Natural killer cell treated with Interleukin-12 subunit alpha and Interleukin-12 subunit beta and Interleukin-15 and Interleukin-18, amount 100 ng/mL, for 72 hours (primary cell): ENCODE results near the gene FUS. TPM values are rescaled to one million over a fixed set of nuclear protein-coding genes. Genes with fewer than 3 reads are reported as not detected.

Source experiments
- ATAC-seq, 2 donors: fragments of 150-1000 bp; cut with Tn5 transposase in 1 of 2; sonication (Bioruptor Pico), chemical (Tn5 transposase) in 1 of 2; 2 replicates each; pipeline ENCODE4 v1.10.0; 2021
- DNase-seq: peaks from one replicate; pipeline ENCODE4 v3.0.0; 2022; ENCODE audit warnings: low spot score
- H3K27ac Mint-ChIP-seq, 2 donors: 1 replicate in 1 of 2; 2 replicates in 1 of 2; pipeline ENCODE4 v1.8.0; 2022; ENCODE audit warnings: mixed read lengths in 2 of 2, mild to moderate bottlenecking in 1 of 2, moderate library complexity in 1 of 2
- H3K27me3 Mint-ChIP-seq, 2 donors: 1 replicate in 1 of 2; 2 replicates in 1 of 2; pipeline ENCODE4 v1.8.0; 2022; ENCODE audit warnings: mixed read lengths in 2 of 2
- H3K36me3 Mint-ChIP-seq: one replicate; pipeline ENCODE4 v1.8.0; 2022; ENCODE audit warnings: mixed read lengths
- H3K4me1 Mint-ChIP-seq, 2 donors: 1 replicate in 1 of 2; 2 replicates in 1 of 2; pipeline ENCODE4 v1.8.0; 2022; ENCODE audit warnings: low read depth in 2 of 2, mixed read lengths in 2 of 2, mild to moderate bottlenecking in 1 of 2
- H3K4me3 Mint-ChIP-seq: one replicate; pipeline ENCODE4 v1.8.0; 2022; ENCODE audit warnings: mixed read lengths
- H3K9me3 Mint-ChIP-seq: 2 replicates; pipeline ENCODE4 v1.8.0; 2022; ENCODE audit warnings: mixed read lengths
- total RNA-seq, 2 donors: library from RNA; stranded (reverse); gene quantifications; one replicate each; pipeline ENCODE4 v1.2.3, GENCODE V29; 2022

Gene FUS
- total RNA-seq, 2 donors from 2014 or later = 625 to 840 TPM

GRCh38 chr16:31213877-31214707 lies 34.2 kb downstream of the FUS start, which contains the start of gene TRIM72:
TRIM72 (plus strand) TSS chr16:31214119; CDS start chr16:31214739, 620 bp downstream.
- Mint-ChIP-seq H3K36me3 (no peaks in the 10 kb centered on the region), H3K9me3 (no peaks in the 10 kb centered on the region), H3K4me3 (peak within 1 kb of the TSS; percentile 81), H3K27ac (no peak within 1 kb of the TSS), H3K27me3 (peaks cover 7 to 21% of the 10 kb centered on the region in 2 donors), H3K4me1 (peaks cover 15 to 18% of the 10 kb centered on the region in 2 donors)
- ATAC-seq (no peak), DNase-seq (no peak)

DNA sequence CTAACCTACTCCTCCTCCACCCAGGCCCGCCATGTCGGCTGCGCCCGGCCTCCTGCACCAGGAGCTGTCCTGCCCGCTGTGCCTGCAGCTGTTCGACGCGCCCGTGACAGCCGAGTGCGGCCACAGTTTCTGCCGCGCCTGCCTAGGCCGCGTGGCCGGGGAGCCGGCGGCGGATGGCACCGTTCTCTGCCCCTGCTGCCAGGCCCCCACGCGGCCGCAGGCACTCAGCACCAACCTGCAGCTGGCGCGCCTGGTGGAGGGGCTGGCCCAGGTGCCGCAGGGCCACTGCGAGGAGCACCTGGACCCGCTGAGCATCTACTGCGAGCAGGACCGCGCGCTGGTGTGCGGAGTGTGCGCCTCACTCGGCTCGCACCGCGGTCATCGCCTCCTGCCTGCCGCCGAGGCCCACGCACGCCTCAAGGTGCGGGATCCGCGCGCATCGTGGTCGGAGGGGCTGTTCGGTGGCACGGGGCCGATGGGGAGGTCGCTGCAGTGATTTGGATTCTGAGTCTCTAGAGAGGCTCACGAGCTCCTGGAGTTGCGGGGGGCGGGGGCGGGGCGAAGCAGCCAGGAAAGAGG lies 34.9 kb downstream of the FUS start:
- Mint-ChIP-seq H3K9me3 (no peaks in the 10 kb centered on the region), H3K4me1 (peaks cover 15 to 18% of the 10 kb centered on the region in 2 donors), H3K36me3 (no peaks in the 10 kb centered on the region), H3K27me3 (peaks cover 7 to 21% of the 10 kb centered on the region in 2 donors), H3K4me3 (peak overlapping the region; percentile 81), H3K27ac (no peak overlapping the region)
- DNase-seq = no peak
- ATAC-seq = peak in 1 of 2 donors; percentile 7

GRCh38 chr16:31215287-31216162 lies 35.6 kb downstream of the FUS start:
- Mint-ChIP-seq H3K4me3 (peak overlapping the region; percentile 81), H3K36me3 (no peaks in the 10 kb centered on the region), H3K27me3 (peaks cover 7 to 21% of the 10 kb centered on the region in 2 donors), H3K4me1 (peaks cover 15 to 18% of the 10 kb centered on the region in 2 donors), H3K9me3 (no peaks in the 10 kb centered on the region), H3K27ac (peak overlapping the region in 1 of 2 donors; percentile 43)
- DNase-seq = no peak
- ATAC-seq = peak; percentile 53 to 63

DNA sequence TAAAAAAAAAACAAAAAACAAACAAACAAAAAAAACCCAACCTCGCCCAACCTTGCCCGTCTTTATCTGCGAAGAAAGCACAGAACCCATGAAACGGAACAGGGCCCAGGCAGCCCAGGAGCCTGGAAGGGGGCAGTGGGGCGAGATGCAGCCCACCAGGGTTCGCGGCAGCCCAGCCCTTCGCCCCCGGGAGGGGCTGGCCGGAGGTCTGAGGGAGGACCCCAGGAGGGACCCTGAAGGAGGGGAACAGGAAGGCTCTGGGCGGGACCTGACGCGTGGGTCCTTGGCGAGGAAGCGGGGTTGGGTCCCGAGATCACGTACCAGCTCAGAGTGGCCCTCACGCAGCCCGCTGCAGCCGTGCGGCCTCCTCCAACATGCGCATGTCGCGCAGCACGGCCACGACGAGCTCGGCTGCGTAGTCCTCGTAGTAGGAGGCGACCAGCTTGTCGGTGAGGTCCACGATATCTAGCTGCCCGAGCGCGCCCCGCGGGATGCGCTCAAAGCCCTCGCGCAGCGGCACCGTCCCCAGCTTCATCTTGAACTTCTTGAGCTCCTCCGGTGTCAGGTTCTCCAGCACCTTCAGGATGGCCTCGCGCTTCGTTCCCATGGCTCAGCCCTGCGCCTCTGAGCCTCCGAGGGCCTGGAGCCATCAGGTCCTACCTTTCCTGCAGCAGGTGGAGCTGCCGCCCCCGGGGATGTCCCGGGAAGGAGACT lies 36.6 kb downstream of the FUS start, which contains the start of gene PYDC1:
PYDC1 (minus strand) TSS at position 714 of the 714 bp plus-strand sequence; CDS start at position 607, 107 bp downstream.
- ATAC-seq (peak; percentile 52 to 57), DNase-seq (no peak)
- Mint-ChIP-seq H3K4me1 (peaks cover 14 to 19% of the 10 kb centered on the region in 2 donors), H3K27me3 (peaks cover 18 to 31% of the 10 kb centered on the region in 2 donors), H3K4me3 (peak within 1 kb of the TSS; percentile 81), H3K27ac (peak within 1 kb of the TSS in 1 of 2 donors; percentile 43), H3K36me3 (no peaks in the 10 kb centered on the region), H3K9me3 (no peaks in the 10 kb centered on the region)

- Mint-ChIP-seq H3K4me1 (peaks cover 9 to 19% of the 10 kb centered on the region in 2 donors), H3K27me3 (peaks cover 21 to 31% of the 10 kb centered on the region in 2 donors), H3K4me3 (peak overlapping the region; percentile 52), H3K36me3 (no peaks in the 10 kb centered on the region), H3K27ac (no peak overlapping the region), H3K9me3 (no peaks in the 10 kb centered on the region)
- no peak for DNase-seq
- ATAC-seq = no peak
These were observed 37.2 kb downstream of the FUS start for GRCh38 chr16:31217136-31217530.

DNA sequence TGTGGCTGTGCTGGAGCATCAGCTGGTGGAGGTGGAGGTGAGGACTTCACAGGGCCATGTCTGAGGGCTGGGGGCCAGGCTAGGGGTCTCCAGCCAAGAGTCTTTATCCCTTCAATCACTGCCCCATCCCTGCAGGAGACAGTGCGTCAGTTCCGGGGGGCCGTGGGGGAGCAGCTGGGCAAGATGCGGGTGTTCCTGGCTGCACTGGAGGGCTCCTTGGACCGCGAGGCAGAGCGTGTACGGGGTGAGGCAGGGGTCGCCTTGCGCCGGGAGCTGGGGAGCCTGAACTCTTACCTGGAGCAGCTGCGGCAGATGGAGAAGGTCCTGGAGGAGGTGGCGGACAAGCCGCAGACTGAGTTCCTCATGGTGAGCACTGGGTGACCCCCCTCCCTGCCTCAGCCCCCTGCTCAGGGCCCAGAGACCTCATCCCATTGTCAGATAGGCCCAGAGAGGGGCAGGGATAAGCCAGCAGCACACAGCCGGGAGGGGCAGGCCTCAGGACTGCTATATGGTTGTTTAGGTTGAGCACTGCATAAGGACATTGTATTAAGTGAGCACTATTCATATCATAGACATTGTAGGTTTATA lies 39.3 kb downstream of the FUS start:
- H3K9me3 Mint-ChIP-seq = no peaks in the 10 kb centered on the region
- H3K36me3 Mint-ChIP-seq = no peaks in the 10 kb centered on the region
- ATAC-seq = no peak
- H3K4me3 Mint-ChIP-seq = no peak overlapping the region
- no peak for DNase-seq
- H3K4me1 Mint-ChIP-seq = peaks cover 9 to 19% of the 10 kb centered on the region in 2 donors
- peaks cover 21 to 29% of the 10 kb centered on the region in 2 donors for H3K27me3 Mint-ChIP-seq
- peak overlapping the region in 1 of 2 donors; percentile 34 for H3K27ac Mint-ChIP-seq

DNA sequence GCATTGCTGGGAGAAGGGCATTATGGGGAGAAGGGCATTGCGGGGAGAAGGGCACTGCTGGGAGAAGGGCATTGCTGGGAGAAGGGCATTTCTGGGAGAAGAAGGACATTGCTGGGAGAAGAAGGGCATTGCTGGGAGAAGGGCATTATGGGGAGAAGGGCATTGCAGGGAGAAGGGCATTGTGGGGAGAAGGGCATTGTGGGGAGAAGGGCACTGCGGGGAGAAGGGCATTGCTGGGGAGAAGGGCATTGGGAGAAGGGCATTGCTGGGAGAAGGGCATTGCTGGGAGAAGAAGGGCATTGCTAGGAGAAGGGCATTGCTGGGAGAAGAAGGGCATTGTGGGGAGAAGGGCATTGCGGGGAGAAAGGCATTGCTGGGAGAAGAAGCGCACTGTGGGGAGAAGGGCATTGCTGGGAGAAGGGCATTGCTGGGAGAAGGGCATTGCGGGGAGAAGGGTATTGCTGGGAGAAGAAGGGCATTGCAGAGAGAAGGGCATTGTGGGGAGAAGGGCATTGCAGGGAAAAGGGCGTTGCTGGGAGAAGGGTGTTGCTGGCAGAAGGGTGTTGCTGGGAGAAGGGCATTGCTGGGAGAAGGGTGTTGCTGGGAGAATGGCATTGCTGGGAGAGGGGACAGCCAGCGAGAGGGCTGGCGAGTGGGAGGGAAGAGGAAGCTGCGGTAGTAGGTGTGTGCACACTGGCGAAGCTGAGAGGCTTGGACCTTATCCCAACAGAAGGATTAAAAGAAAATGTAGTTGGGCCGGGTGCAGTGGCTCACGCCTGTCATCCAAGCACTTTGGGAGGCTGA lies 41.6 kb downstream of the FUS start:
- Mint-ChIP-seq H3K36me3 (no peaks in the 10 kb centered on the region), H3K4me3 (no peak overlapping the region)
- no peak for DNase-seq

GRCh38 chr16:31223044-31223443 lies 43.1 kb downstream of the FUS start:
- ATAC-seq (no peak), DNase-seq (no peak)
- Mint-ChIP-seq H3K27ac (no peak overlapping the region), H3K27me3 (peaks cover 14 to 20% of the 10 kb centered on the region in 2 donors), H3K4me1 (peaks cover 0 to 10% of the 10 kb centered on the region in 2 donors), H3K36me3 (no peaks in the 10 kb centered on the region), H3K4me3 (no peak overlapping the region), H3K9me3 (no peaks in the 10 kb centered on the region)

More for the DNA sequence above, 41.6 kb downstream of the FUS start:
- Mint-ChIP-seq H3K27me3 (peaks cover 14 to 24% of the 10 kb centered on the region in 2 donors), H3K4me1 (peaks cover 0 to 15% of the 10 kb centered on the region in 2 donors), H3K27ac (peak overlapping the region; percentile 5 to 15), H3K9me3 (no peaks in the 10 kb centered on the region)
- ATAC-seq = no peak

GRCh38 chr16:31224092-31224955 lies 44.4 kb downstream of the FUS start:
- ATAC-seq (peak in 1 of 2 donors; percentile 17), DNase-seq (no peak)
- Mint-ChIP-seq H3K4me1 (peaks cover 0 to 13% of the 10 kb centered on the region in 2 donors), H3K27ac (no peak overlapping the region), H3K9me3 (no peaks in the 10 kb centered on the region), H3K27me3 (peaks cover 13 to 14% of the 10 kb centered on the region in 2 donors), H3K4me3 (no peak overlapping the region), H3K36me3 (no peaks in the 10 kb centered on the region)

- Mint-ChIP-seq H3K4me1 (peaks cover 0 to 13% of the 10 kb centered on the region in 2 donors), H3K36me3 (no peaks in the 10 kb centered on the region), H3K4me3 (no peak overlapping the region), H3K27me3 (peaks cover 13 to 14% of the 10 kb centered on the region in 2 donors), H3K27ac (peak overlapping the region in 1 of 2 donors; percentile 58), H3K9me3 (no peaks in the 10 kb centered on the region)
- DNase-seq (no peak), ATAC-seq (no peak)
These were observed 45.3 kb downstream of the FUS start for GRCh38 chr16:31225193-31225592.

DNA sequence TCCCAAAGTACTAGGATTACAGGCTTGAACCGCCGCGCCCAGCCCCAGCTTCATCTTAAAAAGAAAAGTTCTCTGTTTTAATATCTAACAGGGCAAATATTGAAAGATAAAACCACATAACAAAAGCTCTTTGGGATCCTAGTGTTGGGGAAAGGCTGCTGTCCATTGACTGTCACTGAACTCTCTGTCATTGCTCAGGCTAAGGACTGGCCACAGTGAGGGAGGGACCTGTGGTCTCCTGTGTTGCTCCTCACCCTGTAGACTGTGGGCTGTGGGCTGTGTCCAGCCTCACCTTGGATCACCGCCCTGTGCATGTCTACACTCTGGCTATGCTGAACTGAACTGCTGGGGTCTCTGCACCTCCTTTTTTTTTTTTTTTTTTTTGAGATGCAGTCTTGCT lies 48.3 kb downstream of the FUS start:
- H3K9me3 Mint-ChIP-seq = no peaks in the 10 kb centered on the region
- no peak for ATAC-seq
- no peaks in the 10 kb centered on the region for H3K27me3 Mint-ChIP-seq
- H3K36me3 Mint-ChIP-seq = no peaks in the 10 kb centered on the region
- no peak overlapping the region for H3K27ac Mint-ChIP-seq
- DNase-seq = no peak
- peaks cover 0 to 3% of the 10 kb centered on the region in 2 donors for H3K4me1 Mint-ChIP-seq
- H3K4me3 Mint-ChIP-seq = no peak overlapping the region
